Common myeloid progenitor, CD34-positive (primary cell): ENCODE results near the gene CCDC194.

Experiments
- CTCF ChIA-PET: fragments of 350-600 bp; sonication (Branson Sonifier 250); formaldehyde crosslinking; loops from one replicate; lab custom pipeline; 2021; ENCODE audit warnings: antibody characterized with exemption; lab: Charles Lee
- POLR2A ChIA-PET: fragments of 350-600 bp; sonication (Branson Sonifier 250); formaldehyde crosslinking; loops from one replicate; lab custom pipeline; 2021; ENCODE audit warnings: antibody characterized with exemption; lab: Charles Lee
- DNase-seq, 3 donors: peaks; one replicate each; pipeline versions ENCODE4 v3.0.0 to v3.0.0-alpha.2; 2013
- H3K27ac ChIP-seq, 2 experiments: 1 replicate in 1 of 2; 2 replicates in 1 of 2; pipeline ENCODE4 v1.7.0; 2013; ENCODE audit warnings: inconsistent platforms in 2 of 2, low read length in 2 of 2, mild to moderate bottlenecking in 2 of 2, low read depth in 1 of 2, moderate library complexity in 1 of 2; ENCODE audit not compliant: severe bottlenecking in 2 of 2, insufficient read depth in 1 of 2, poor library complexity in 1 of 2
- H3K27me3 ChIP-seq, 5 experiments: replicated peaks in 2 of 5; 1 replicate in 3 of 5; 2 replicates in 2 of 5; pipeline versions ENCODE4 v1.6.1 to v1.7.0; 2013; ENCODE audit warnings: low read length in 4 of 5, mild to moderate bottlenecking in 2 of 5, moderate library complexity in 2 of 5, inconsistent platforms in 1 of 5; ENCODE audit not compliant: insufficient read depth in 5 of 5, control insufficient read depth in 4 of 5
- H3K36me3 ChIP-seq, 4 experiments: 1 replicate in 2 of 4; 2 replicates in 2 of 4; pipeline versions ENCODE4 v1.6.1 to v1.7.0; 2013; ENCODE audit warnings: low read length in 3 of 4, control low read depth in 1 of 4, mild to moderate bottlenecking in 1 of 4; ENCODE audit not compliant: control insufficient read depth in 4 of 4, insufficient read depth in 4 of 4
- H3K4me1 ChIP-seq, 4 experiments: 1 replicate in 3 of 4; 2 replicates in 1 of 4; pipeline versions ENCODE4 v1.6.1 to v1.7.1; 2013; ENCODE audit warnings: low read length in 3 of 4, mild to moderate bottlenecking in 3 of 4, control low read depth in 1 of 4, inconsistent platforms in 1 of 4, moderate library complexity in 1 of 4; ENCODE audit not compliant: control insufficient read depth in 4 of 4, insufficient read depth in 4 of 4; ENCODE audit errors: control extremely low read depth in 1 of 4
- H3K4me3 ChIP-seq, 7 experiments: 1 replicate in 4 of 7; 2 replicates in 3 of 7; pipeline versions ENCODE4 v1.5.1 to v1.7.0; 2013; ENCODE audit warnings: mild to moderate bottlenecking in 7 of 7, low read length in 6 of 7, moderate library complexity in 6 of 7, inconsistent platforms in 2 of 7, low read depth in 2 of 7, control low read depth in 1 of 7; ENCODE audit not compliant: insufficient read depth in 4 of 7, control insufficient read depth in 1 of 7; ENCODE audit errors: extremely low read depth in 1 of 7
- H3K9me3 ChIP-seq, 5 experiments: 1 replicate in 4 of 5; 2 replicates in 1 of 5; pipeline versions ENCODE4 v1.6.1 to v1.7.1; 2013; ENCODE audit warnings: low read length in 4 of 5, mild to moderate bottlenecking in 2 of 5, inconsistent platforms in 1 of 5, low read depth in 1 of 5, moderate library complexity in 1 of 5; ENCODE audit not compliant: control insufficient read depth in 4 of 5, insufficient read depth in 2 of 5; ENCODE audit errors: control extremely low read depth in 1 of 5
- WGBS: methylation state at CpG from one replicate; pipeline ENCODE4 v1.1.5; 2013; ENCODE audit not compliant: insufficient coverage; 5-methylcytosine and 5-hydroxymethylcytosine counted together

The CCDC194 gene

GRCh38 chr19:17347877-17348276 lies 46.1 kb downstream of the CCDC194 start:
- WGBS = 20% methylated on average over 1 of the region's 2 CpGs
- POLR2A ChIA-PET = interaction anchor here (0.6 kb wide), 1 partner anchor 56 kb away, joined by 4 read pairs; no protein-coding TSS in a partner anchor
- no peaks in the 10 kb centered on the region for H3K27me3 ChIP-seq
- CTCF ChIA-PET = interaction anchor here (1.0 to 10.1 kb wide), 8 partner anchors 9 to 41 kb away, joined by 3 to 144 read pairs (median 4); no protein-coding TSS in a partner anchor
- DNase-seq = no peak
- peaks cover 0 to 40% (median 30%) of the 10 kb centered on the region in 4 experiments for H3K4me1 ChIP-seq
- no peaks in the 10 kb centered on the region for H3K9me3 ChIP-seq
- no peak overlapping the region for H3K4me3 ChIP-seq
- H3K27ac ChIP-seq = no peak overlapping the region
- H3K36me3 ChIP-seq = no peaks in the 10 kb centered on the region

GRCh38 chr19:17347361-17347760 lies 46.6 kb downstream of the CCDC194 start:
- CTCF ChIA-PET = interaction anchor here (1.0 to 10.1 kb wide), 11 partner anchors 10 to 42 kb away, joined by 3 to 144 read pairs (median 4); no protein-coding TSS in a partner anchor
- no peaks in the 10 kb centered on the region for H3K36me3 ChIP-seq
- WGBS = 13% methylated on average over 4 of the region's 6 CpGs
- H3K4me3 ChIP-seq = no peak overlapping the region
- H3K9me3 ChIP-seq = no peaks in the 10 kb centered on the region
- no peak for DNase-seq
- no peak overlapping the region for H3K27ac ChIP-seq
- H3K4me1 ChIP-seq = peaks cover 0 to 35% (median 29%) of the 10 kb centered on the region in 4 experiments
- H3K27me3 ChIP-seq = no peaks in the 10 kb centered on the region
- POLR2A ChIA-PET = interaction anchor here (0.6 kb wide), 1 partner anchor 20 kb away, joined by 3 read pairs; no protein-coding TSS in a partner anchor

- Histone ChIP-seq H3K9me3 (no peaks in the 10 kb centered on the region), H3K36me3 (peaks cover 0 to 6% (median 6%) of the 10 kb centered on the region in 4 experiments), H3K4me3 (no peak overlapping the region), H3K27me3 (no peaks in the 10 kb centered on the region), H3K27ac (no peak overlapping the region), H3K4me1 (peaks cover 0 to 29% (median 21%) of the 10 kb centered on the region in 4 experiments)
- CTCF ChIA-PET = interaction anchor here (0.8 to 10.1 kb wide), 8 partner anchors 11 to 95 kb away, joined by 3 to 144 read pairs (median 4); partner anchors contain the start of gene CCDC194
- POLR2A ChIA-PET = no interaction called here
- peak; percentile 60 to 69 (median 62) for DNase-seq
- 31% methylated on average over 13 of the region's 24 CpGs for WGBS
Observed at GRCh38 chr19:17346109-17346671, 47.8 kb downstream of the CCDC194 start.

GRCh38 chr19:17341845-17342244 lies 52.2 kb downstream of the CCDC194 start:
- H3K4me3 ChIP-seq = no peak overlapping the region
- WGBS = 97% methylated on average over 4 of the region's 7 CpGs
- H3K4me1 ChIP-seq = peaks cover 0 to 19% (median 16%) of the 10 kb centered on the region in 4 experiments
- no peak overlapping the region for H3K27ac ChIP-seq
- CTCF ChIA-PET = interaction anchor here (1.2 to 10.1 kb wide), 2 partner anchors 14 to 46 kb away, joined by 3 to 144 read pairs; no protein-coding TSS in a partner anchor
- no peaks in the 10 kb centered on the region for H3K9me3 ChIP-seq
- DNase-seq = no peak
- no peaks in the 10 kb centered on the region for H3K27me3 ChIP-seq
- POLR2A ChIA-PET = no interaction called here
- peaks cover 0 to 16% (median 10%) of the 10 kb centered on the region in 4 experiments for H3K36me3 ChIP-seq

- Histone ChIP-seq H3K27me3 (no peaks in the 10 kb centered on the region), H3K4me3 (no peak overlapping the region), H3K4me1 (peaks cover 0 to 22% (median 17%) of the 10 kb centered on the region in 4 experiments), H3K27ac (no peak overlapping the region), H3K36me3 (peaks cover 0 to 16% (median 10%) of the 10 kb centered on the region in 4 experiments), H3K9me3 (no peaks in the 10 kb centered on the region)
- 89% methylated on average over 10 of the region's 15 CpGs for WGBS
- POLR2A ChIA-PET = no interaction called here
- no peak for DNase-seq
- CTCF ChIA-PET = interaction anchor here (1.2 to 10.1 kb wide), 3 partner anchors 14 to 46 kb away, joined by 3 to 144 read pairs (median 11); no protein-coding TSS in a partner anchor
Observed at GRCh38 chr19:17341386-17341785, 52.6 kb downstream of the CCDC194 start.

GRCh38 chr19:17340871-17341357 lies 53.1 kb downstream of the CCDC194 start:
- peaks cover 0 to 22% (median 18%) of the 10 kb centered on the region in 4 experiments for H3K4me1 ChIP-seq
- no peaks in the 10 kb centered on the region for H3K9me3 ChIP-seq
- peaks cover 0 to 16% (median 10%) of the 10 kb centered on the region in 4 experiments for H3K36me3 ChIP-seq
- 95% methylated on average over 15 of the region's 17 CpGs for WGBS
- no peak for DNase-seq
- CTCF ChIA-PET = interaction anchor here (1.2 to 2.2 kb wide), 2 partner anchors 13 to 45 kb away, joined by 3 to 11 read pairs; no protein-coding TSS in a partner anchor
- H3K27ac ChIP-seq = no peak overlapping the region
- no peak overlapping the region for H3K4me3 ChIP-seq
- POLR2A ChIA-PET = no interaction called here
- no peaks in the 10 kb centered on the region for H3K27me3 ChIP-seq
